GM21367 (cell line): ENCODE data around the gene CRKL.

Experiments used
- ATAC-seq: cut with Tn5 transposase; IDR thresholded peaks from one replicate; pipeline ENCODE4 v1.9.1; 2021; ENCODE audit not compliant: unreplicated experiment

Gene CRKL

DNA sequence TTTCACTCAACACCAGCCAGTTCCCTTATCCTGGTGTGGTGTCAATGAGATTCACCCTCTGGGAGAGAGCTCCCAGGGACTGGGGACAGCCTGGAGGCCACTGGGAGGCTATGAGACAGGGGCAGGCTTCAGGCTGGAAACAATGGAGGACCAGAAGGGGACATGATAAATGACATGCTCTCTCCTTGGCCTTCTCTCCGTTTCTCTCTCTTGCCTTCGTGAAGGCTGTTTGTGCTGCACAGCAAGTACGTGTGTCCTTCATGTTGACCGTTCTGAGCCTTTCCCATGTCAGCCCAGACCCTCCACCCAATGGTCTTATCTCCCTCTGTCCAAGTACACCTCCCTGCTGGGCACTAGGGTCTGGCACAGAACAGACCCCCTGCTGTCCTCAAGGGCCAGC, 63.3 kb downstream of the CRKL start:
- ATAC-seq = no peak

DNA sequence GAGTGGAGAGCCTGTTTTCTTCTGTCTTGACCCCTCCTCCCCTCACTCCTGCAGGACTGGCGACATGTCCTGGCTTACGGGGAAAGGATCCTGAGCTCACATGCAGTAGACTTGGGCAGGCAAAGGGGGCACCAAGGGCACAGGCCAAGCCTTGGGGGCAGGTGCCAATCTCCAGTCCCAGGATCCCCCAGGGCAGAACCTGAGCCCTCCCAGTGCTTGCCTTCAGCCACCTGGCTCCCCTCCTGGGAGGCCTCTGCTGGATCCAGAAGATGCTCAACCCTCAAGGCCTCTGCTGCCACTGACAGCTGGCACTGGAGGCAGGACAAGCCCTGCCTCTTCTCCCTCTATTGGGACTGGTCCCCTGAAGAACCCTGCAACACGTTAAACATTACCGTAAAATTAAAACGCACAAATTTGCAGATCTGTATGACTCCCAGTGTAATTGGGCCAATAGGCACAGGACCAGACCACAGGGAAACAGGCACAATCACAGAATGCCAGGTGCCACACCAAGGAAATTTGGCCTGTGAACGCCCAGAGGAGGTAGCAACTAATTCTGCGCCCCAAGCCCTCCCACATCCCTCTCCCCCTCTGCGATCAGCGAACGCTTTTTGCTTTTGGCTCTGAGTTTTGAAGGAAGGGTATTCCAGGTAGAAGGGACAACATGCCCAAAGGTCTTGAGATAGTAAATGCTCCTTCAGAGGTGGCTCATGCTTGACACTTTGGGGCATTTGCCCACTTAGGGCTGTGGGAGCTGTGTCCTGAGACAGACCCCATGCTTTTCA, 63.9 kb downstream of the CRKL start:
- no peak for ATAC-seq

DNA sequence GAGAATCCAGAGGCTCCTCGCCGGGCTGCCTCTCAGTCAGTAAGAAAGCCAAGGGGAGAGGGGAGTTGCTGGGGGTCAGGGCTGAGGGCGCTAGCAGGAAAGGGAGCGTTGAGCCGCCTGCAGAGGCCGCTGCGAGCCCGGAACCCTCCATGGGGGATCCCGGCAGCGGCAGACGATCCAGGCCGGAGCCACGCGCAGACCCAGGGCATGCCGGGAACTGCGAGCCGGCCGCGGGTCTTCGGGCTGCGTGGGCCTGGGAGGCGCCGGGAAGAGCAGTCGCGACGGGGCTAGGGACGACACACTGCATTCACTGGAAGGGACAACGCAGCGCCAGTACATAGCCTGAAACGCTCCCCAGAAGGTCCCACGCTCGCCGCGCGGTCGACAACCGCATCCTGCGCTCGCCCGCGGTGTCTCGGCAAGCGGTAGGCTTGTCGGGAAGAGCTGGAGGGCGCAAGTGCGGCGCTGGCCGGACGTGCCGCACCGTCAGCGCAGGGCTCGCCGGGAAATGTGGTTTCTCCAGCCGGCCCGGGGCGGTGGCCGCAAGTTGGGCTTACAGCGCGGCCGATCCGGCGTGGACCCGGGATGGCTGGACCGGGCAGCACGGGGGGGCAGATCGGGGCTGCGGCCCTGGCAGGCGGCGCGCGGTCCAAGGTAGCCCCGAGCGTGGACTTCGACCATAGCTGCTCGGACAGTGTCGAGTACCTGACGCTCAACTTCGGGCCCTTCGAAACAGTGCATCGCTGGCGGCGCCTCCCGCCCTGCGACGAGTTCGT, 64.8 kb downstream of the CRKL start, which contains the start of gene LZTR1:
LZTR1 (plus strand) TSS at position 511 of the 776 bp plus-strand sequence; CDS start at position 586, 75 bp downstream.
- peak; percentile 59 for ATAC-seq

DNA sequence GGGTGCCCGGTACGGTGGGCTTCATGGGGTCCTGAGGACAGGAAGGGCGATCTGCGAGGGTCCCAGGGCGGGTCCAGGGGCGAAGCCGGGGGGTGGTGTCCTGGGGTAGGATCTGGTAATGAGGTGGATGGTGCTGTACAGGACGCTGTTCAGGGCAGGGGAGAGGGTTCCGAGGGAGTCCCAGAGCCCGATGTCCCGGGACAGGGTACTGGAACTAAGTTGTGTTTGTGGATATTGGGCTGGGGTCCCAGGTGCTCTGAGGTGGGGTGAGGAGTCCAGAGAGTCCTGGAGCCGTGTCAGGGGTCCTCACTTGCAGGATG, 65.3 kb downstream of the CRKL start:
- peak; percentile 8 for ATAC-seq

DNA sequence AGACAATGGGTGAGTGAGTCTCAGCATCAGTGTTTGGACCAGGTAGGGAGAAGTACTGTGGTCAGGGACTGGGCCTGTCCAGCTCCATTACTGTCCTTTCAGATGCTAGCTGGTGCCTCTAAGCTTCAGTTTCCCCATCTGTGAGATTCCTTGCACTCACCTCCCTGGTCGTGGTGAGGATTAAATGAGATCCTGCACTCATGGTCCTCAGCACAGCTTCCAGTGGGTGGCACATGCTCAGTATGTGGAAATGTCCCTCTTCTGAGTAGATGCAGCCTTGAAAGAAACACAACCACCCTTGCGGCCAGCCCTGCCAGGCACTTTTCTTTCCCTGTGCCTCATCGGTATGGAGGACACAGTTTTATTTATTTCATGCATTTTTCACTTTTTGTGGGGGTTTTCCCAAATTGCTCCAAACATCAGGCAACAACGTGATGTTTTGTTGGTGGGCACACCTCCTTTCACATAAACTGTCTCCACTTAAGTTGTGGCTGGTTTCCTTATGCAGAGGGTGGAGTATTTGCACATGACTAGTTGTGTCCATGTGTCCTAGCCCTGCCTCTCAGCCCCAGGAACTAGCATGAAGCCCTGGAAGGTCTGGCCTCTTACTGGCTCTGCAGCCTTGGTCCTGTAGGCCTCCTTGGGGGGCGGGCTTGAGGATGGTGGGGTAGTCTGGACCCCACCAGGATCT, 66.0 kb downstream of the CRKL start:
- ATAC-seq = no peak

DNA sequence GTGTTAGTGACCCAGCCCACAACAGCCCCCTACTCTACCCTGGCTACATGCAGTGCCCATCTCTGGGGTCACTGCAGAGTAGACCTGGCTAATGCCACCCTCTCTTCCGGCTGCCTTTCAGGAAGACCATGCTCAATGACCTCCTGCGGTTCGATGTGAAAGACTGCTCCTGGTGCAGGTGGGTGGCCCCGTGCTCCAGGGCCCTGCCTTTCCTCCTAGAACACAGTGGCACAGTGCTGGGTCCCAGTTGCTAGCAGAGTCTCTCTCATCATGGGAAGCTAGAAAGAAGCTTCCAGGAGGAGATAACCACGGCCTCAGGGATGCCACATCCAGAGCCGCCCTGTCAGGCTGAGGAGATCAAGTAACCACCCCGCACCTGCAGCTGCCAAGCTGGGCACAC, 68.5 kb downstream of the CRKL start:
- ATAC-seq = no peak

DNA sequence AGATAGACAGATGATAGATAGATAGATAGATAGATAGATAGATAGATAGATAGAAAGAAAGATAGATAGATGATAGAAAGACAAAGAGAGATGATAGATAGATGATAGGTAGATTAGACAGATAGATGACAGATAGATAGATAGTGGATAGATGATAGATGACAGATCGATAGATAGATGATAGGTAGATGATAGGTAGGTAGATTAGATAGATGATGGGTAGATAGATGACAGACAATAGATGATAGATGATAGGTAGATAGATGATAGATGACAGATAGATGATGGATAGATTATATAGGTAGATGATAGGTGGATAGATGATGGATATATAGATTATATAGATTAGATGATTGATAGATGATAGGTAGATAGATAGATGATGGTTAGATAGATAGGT, 69.2 kb downstream of the CRKL start:
- ATAC-seq = no peak

DNA sequence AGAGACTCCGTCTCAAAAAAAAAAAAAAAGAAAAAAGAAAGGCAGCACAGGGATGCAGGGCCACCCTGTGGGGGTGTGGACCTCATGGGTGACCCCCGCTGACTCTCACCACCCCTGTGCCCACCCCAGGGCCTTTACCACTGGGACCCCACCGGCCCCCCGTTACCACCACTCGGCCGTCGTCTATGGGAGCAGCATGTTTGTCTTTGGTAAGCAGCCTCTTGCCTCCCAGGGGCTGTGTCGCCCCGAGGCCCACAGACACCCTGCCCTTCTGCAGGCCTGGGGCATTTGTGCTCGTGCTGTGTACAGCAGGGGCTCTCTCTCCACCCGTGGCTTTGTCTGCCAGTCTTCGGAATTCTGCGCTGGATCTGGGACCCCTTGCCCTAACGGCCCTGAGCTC, 70.2 kb downstream of the CRKL start:
- ATAC-seq = no peak

DNA sequence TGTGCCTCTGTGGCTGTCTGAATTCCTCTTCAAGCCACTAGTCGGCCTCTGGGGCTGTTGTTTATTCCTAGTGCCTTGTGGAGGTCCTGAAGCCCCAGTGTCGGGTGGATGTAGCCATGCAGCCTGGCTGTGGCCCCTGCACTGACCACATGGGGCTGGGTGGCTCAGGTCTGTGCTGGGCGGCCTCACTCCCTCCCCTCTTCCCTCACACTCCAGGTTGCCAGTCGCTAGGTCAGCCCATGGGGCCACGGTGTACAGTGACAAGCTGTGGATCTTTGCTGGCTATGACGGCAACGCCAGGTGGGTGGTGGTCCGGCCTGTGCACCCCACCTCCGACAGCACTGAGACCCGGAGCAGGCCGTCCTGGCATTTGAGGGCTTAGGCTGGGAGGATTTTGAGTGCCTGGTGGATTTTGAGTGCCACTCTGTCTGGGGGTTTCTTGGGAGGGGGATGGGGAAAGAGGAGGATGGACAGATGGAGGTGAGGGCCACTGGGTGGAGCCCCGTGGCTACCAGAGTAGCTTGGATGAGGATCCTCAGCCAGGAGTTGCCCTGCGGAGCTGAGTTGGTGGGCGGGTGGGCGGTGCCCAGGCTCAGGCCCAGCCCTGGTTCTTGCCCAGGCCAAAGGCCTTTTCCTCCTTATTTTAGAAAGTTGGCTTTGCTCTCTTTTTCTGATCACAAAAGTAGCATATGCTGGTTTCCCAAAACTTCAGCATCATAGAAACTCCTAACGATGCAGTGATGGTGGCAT, 71.5 kb downstream of the CRKL start:
- ATAC-seq = no peak

DNA sequence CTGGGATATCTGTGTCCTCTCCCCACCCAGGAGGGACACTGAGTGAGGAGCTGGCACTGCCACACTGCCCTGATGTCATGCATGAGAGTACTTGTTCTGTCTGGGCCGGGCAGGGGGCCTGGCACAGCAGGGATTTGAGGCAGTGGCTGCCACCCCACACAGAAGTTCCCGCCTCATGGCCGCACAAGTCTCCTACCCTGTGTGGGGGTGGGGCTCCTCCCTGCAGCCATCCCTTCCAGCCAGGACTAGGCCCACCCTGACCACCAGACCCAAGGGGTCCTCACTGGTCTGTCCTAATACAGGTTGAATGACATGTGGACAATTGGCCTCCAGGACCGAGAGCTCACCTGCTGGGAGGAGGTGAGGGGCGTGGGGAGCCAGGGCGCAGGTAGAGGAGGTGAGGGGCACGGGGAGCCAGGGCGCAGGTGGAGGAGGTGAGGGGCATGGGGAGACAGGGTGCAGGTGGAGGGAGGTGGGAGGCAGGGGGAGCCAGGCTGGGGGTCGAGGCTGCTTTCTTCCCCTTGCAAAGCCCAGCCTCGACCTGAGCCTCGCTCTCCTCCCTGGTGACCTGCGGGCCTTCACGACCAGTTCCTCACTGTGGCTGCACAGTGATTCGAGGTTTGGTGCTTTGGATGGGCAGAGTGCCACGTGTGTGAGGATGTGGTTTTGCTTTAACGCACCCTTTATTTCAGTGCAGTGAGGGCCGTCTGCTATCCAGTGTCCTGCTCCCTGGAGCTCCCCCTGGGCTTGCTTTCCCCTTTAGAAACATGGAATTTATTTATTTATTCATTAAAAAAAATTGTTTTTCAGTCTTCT, 72.3 kb downstream of the CRKL start:
- no peak for ATAC-seq

DNA sequence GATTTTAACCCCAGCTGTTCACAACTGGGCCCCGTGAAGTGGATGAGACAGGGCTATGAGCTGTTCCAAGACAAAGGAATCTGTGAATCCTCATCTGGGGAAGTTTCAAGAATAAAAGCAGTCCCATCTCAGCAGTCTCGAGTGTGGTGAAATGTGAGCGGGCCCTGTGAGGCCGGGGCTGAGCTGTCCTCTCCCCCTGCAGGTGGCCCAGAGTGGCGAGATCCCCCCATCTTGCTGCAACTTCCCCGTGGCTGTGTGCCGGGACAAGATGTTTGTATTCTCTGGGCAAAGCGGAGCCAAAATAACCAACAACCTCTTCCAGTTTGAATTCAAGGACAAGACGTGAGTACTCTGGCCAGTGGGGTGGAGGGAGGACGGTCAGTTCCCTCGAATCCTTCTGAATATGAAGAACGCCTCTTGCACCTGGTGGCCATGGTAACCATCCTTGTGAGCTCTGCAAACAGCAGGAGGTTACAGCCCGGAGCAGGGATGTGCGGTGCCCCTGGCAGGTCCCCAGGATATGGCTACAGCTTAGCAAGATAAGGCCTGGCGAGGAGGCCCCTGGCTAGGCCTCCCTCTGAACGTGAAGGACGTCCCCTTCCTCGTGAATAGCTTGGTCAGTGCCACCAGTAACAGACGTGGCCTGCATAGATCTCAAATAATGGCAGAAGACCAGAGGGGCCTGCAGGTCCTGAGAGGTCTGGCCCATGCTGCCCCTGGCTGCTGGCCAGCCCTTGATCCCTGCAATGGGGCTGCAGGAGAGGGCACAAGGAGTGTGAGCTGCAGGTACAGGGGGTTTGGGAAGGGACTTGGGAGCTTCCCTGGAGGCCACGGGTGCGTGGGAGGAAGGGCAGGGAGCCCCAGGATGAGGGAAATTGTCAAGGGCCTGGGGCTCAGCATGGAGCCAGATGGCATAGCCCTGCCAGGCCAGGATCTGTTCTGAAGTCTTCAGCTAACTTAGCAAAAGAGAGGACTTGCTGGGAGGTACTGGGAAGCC, 73.3 kb downstream of the CRKL start:
- no peak for ATAC-seq

DNA sequence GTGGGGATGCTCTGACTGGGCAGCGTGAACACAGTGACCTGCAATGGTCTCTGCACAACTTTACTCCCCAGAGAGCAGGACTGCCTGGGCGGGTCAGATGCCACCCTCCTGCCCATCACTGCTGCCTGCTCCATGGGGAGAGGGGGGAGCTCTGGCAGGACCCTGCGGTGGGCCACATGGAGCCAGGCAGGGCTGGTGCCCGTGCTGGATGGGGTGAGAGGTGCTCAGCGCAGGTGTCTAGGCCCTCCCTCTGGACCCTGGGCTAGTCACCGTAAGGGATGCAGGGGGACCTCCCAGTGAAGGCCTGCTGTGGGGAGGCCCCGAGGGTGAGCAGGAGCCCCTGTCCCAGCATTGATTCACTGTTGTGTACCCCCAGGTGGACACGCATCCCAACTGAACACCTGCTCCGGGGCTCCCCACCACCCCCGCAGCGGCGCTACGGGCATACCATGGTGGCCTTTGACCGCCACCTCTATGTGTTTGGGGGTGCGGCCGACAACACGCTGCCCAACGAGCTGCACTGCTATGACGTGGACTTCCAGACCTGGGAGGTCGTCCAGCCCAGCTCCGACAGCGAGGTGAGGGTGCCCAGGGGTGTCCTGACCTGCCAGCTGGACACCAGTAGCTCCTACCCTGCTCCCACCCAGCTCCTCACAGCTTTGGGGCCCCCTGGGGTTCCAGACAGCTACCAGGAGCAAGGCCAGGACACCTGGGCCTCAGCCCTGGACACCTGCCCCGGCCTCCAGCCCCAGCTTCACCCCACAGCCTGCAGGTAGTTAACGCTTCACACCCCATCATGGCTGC, 74.2 kb downstream of the CRKL start:
- no peak for ATAC-seq

DNA sequence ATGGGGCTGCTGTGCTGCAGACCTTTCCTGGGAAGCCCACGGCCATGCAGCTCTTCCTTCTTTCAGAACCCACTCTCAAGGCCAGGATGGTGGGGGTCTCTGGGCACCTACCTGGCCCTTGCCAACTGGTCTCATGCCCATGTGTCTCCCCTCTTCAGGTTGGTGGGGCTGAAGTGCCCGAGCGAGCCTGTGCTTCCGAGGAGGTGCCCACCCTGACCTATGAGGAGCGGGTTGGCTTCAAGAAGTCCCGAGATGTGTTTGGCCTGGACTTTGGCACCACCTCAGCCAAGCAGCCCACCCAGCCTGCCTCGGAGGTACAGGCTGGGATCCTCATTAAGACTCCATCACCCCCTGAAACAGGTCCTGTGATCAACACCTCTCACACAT, 74.8 kb downstream of the CRKL start:
- no peak for ATAC-seq

DNA sequence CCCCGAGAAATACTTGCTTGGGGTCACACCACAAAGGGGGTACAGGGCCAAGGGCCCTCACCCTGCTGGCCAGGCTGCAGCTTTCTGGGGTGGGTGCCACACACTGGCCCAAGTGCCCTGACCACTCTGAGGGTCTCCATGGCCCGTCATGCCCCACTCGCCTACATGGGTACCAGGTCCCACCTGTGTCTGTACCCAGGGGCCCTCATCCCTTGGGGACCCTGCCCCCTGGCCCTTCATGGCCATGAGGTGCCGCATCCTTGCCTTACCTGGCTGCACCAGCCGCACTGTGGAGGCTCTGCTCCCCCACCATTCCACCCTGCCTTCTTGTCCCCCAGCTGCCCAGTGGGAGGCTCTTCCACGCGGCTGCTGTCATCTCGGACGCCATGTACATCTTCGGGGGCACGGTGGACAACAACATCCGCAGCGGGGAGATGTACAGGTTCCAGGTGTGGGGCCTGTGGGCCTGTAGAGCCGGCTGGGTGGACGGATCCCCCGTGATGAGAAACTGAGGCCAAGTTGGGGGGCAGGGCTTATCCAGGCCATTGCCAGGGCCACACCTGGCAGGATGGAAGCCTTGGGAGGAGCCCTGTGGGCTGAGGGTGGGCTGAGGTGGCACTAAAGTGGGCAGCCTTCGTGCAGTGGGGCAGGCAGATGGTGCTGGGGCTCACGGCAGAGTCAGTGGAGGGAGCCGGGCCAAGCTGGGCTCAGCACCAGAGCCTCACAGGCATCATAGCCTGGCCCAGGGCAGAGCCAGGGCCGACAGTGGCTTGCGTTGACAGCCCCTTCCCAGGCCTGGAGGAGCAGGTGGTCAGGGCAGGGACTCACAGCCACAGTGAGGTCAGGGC, 75.5 kb downstream of the CRKL start:
- no peak for ATAC-seq

DNA sequence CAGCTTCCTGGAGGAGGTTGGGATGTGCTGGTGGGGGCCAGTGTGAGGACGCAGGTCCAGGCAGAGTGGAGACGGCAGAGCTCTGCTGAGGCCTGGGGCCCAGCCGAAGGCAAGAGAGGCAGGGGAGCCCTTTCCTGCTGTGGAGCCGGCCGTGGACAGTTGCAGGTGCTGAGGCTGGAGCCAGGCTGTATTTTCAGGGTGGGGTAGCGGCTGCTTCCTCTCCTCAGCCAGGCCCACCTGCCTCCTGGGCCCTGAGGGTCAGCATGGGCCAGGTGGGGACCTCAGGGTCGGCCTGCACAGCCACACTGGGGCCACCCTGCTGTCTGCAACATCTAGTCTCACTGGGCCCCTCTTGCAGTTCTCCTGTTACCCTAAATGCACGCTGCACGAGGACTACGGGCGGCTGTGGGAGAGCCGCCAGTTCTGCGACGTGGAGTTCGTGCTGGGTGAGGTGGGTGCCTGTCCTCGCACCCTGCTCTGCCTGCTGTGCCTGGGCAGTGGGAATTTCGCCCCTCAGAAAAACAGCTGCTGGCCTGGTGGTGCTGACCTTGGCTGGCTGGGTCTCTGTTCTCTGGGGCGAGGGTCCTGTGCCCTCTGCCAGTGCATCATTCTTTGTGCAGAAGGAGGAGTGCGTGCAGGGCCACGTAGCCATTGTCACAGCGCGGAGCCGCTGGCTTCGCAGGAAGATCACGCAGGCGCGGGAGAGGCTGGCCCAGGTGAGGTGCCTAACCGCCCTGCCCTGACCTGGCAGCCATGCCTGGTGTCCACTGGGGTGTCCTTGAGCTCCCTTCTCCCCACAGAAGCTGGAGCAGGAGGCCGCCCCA, 76.3 kb downstream of the CRKL start:
- no peak for ATAC-seq

DNA sequence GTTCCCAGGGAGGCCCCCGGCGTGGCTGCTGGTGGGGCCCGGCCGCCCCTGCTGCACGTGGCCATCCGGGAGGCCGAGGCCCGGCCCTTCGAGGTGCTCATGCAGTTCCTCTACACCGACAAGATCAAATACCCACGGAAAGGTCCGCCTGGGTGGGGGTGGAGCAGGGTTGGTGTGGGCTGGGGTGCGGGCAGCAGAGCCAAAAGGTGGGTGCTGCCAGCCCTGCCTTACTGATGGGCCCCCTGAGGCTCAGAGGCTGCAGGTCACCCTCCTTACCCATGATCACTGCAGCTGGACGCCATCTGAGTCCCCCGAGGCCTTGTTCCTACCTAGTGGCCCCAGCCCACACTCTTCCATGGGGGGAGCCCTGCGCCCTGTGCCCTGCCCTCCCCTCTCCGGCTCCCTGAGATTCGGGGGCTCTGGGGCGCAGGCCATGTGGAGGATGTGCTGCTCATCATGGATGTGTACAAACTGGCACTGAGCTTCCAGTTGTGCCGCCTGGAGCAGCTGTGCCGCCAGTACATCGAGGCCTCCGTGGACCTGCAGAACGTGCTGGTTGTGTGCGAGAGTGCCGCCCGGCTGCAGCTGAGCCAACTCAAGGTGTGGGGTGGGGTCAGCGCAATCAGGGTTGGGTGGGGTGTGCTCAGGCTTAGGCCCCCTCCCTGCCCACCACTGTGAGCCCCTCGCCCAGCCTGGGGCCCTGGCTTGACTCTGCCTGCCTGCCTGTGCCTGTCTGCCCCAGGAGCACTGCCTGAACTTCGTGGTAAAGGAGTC, 77.1 kb downstream of the CRKL start:
- no peak for ATAC-seq
